ENCODE data around the gene MAG.

The MAG gene

GRCh38 chr19:35318679-35319448, 26.9 kb downstream of the MAG start:
- no peak for DNase-seq

GRCh38 chr19:35320065-35320713, 28.2 kb downstream of the MAG start:
- no peak for DNase-seq

- DNase-seq, result no peak
These were observed 29.3 kb downstream of the MAG start for GRCh38 chr19:35321291-35321690.

- DNase-seq, result no peak
These were observed 30.1 kb downstream of the MAG start for GRCh38 chr19:35322014-35322413.

- DNase-seq, result no peak
These were observed 35.7 kb downstream of the MAG start for GRCh38 chr19:35327642-35328041.

- no peak for DNase-seq
These were observed 36.9 kb downstream of the MAG start, which contains the start of gene CD22 for GRCh38 chr19:35328851-35329285. TSS of gene CD22 (plus strand) at chr19:35329187. CDS start at chr19:35332041, 2,854 bp downstream.

GRCh38 chr19:35329323-35329722, 37.4 kb downstream of the MAG start:
- no peak for DNase-seq

- DNase-seq, result no peak
These were observed 38.5 kb downstream of the MAG start for GRCh38 chr19:35330475-35330874.

GRCh38 chr19:35331551-35332214, 39.7 kb downstream of the MAG start:
- no peak for DNase-seq

- no peak for DNase-seq
These were observed 40.9 kb downstream of the MAG start for GRCh38 chr19:35332817-35333216.

- DNase-seq, result no peak
These were observed 42.3 kb downstream of the MAG start for GRCh38 chr19:35334144-35334753.

- no peak for DNase-seq
These were observed 44.4 kb downstream of the MAG start for GRCh38 chr19:35336166-35336955.

GRCh38 chr19:35337097-35337983, 45.4 kb downstream of the MAG start:
- no peak for DNase-seq

- DNase-seq, result no peak
These were observed 46.0 kb downstream of the MAG start for GRCh38 chr19:35337984-35338296.

GRCh38 chr19:35340431-35340830, 48.5 kb downstream of the MAG start:
- DNase-seq, result no peak

- no peak for DNase-seq
These were observed 49.0 kb downstream of the MAG start for GRCh38 chr19:35341006-35341405.

GRCh38 chr19:35341565-35342225, 49.7 kb downstream of the MAG start:
- DNase-seq, result no peak

- DNase-seq, result no peak
These were observed 50.5 kb downstream of the MAG start for GRCh38 chr19:35342430-35342829.

GRCh38 chr19:35344511-35345031, 52.6 kb downstream of the MAG start:
- DNase-seq, result no peak

GRCh38 chr19:35345671-35346111, 53.7 kb downstream of the MAG start:
- DNase-seq, result no peak

All from NCI-H2081 (cell line).